OCI-LY1 (cell line): Measurements from ENCODE around the gene STK17A.

Experiments used
- H2AFZ ChIP-seq: fragments of 200-600 bp; sonication (generic), shearing (Covaris generic); 2 replicates; pipeline ENCODE4 v1.6.0; 2014; ENCODE audit warnings: antibody characterized with exemption, mild to moderate bottlenecking, low read length
- H3F3A ChIP-seq: fragments of 200-600 bp; sonication (generic), shearing (Covaris generic); 2 replicates; pipeline ENCODE4 v1.6.0; 2014; ENCODE audit warnings: mild to moderate bottlenecking, antibody characterized with exemption, low read length, moderate library complexity; ENCODE audit not compliant: insufficient read depth
- H3K27ac ChIP-seq: fragments of 200-600 bp; sonication (generic); 2 replicates; pipeline ENCODE4 v1.5.1; 2014; ENCODE audit warnings: low read length, mixed run types, mild to moderate bottlenecking, low read depth; ENCODE audit not compliant: poor library complexity, severe bottlenecking
- H3K27me3 ChIP-seq: fragments of 200-600 bp; sonication (generic); 2 replicates; pipeline ENCODE4 v1.6.0; 2014; ENCODE audit warnings: antibody characterized with exemption, mild to moderate bottlenecking, low read length, moderate library complexity; ENCODE audit not compliant: insufficient read depth
- H3K36me3 ChIP-seq: fragments of 200-600 bp; sonication (generic); 2 replicates; pipeline ENCODE4 v1.6.1; 2014; ENCODE audit warnings: mild to moderate bottlenecking, antibody characterized with exemption, low read length, moderate library complexity, mixed read lengths; ENCODE audit not compliant: insufficient read depth
- H3K4me1 ChIP-seq: fragments of 200-600 bp; sonication (generic); 2 replicates; pipeline ENCODE4 v1.5.1; 2014; ENCODE audit warnings: mild to moderate bottlenecking, low read length, moderate library complexity; ENCODE audit not compliant: insufficient read depth, severe bottlenecking
- H3K4me2 ChIP-seq: fragments of 200-600 bp; sonication (generic), shearing (Covaris generic); 2 replicates; pipeline ENCODE4 v1.6.1; 2014; ENCODE audit warnings: low read length
- H3K4me3 ChIP-seq: fragments of 200-600 bp; sonication (generic); 2 replicates; pipeline ENCODE4 v1.5.1; 2014; ENCODE audit warnings: low read length, low read depth, mild to moderate bottlenecking, mixed read lengths; ENCODE audit not compliant: poor library complexity, severe bottlenecking
- H3K79me2 ChIP-seq: fragments of 200-600 bp; shearing (Covaris generic); 2 replicates; pipeline ENCODE4 v1.6.1; 2016; ENCODE audit warnings: mixed run types, low read length, mixed read lengths; ENCODE audit not compliant: insufficient read depth
- H3K9ac ChIP-seq: fragments of 200-600 bp; sonication (generic), shearing (Covaris generic); 2 replicates; pipeline ENCODE4 v1.6.1; 2014; ENCODE audit warnings: mild to moderate bottlenecking, low read length, mixed read lengths
- H3K9me2 ChIP-seq: fragments of 200-600 bp; sonication (generic), shearing (Covaris generic); 2 replicates; pipeline ENCODE4 v1.6.1; 2014; ENCODE audit warnings: low read depth, mild to moderate bottlenecking, low read length, mixed read lengths
- H3K9me3 ChIP-seq: fragments of 200-600 bp; shearing (Covaris generic); 2 replicates; pipeline ENCODE4 v1.6.1; 2014; ENCODE audit warnings: low read length, mixed read lengths
- H4K20me1 ChIP-seq: fragments of 200-600 bp; sonication (generic), shearing (Covaris generic); 2 replicates; pipeline ENCODE4 v1.6.0; 2016; ENCODE audit warnings: mild to moderate bottlenecking, low read length; ENCODE audit not compliant: insufficient read depth
- CTCF ChIP-seq: fragments of 200-600 bp; sonication (generic), shearing (Covaris generic); IDR thresholded peaks from 2 replicates; pipeline ENCODE4 v1.5.1; 2017; ENCODE audit warnings: mild to moderate bottlenecking, antibody characterized with exemption, low read length, moderate library complexity, mixed read lengths
- EZH2 ChIP-seq: fragments of 200-600 bp; sonication (generic), shearing (Covaris generic); IDR thresholded peaks from 2 replicates; pipeline ENCODE4 v1.8.0; 2017; ENCODE audit warnings: borderline replicate concordance, mixed run types, mild to moderate bottlenecking, antibody characterized with exemption, low read length, moderate library complexity, mixed read lengths

The STK17A gene

GRCh38 chr7:43666938-43667337 lies 84.0 kb downstream of the STK17A start:
- Histone ChIP-seq H2AFZ (no peak overlapping the region), H3K27me3 (no peaks in the 10 kb centered on the region), H3F3A (no peaks in the 10 kb centered on the region), H3K9ac (no peak overlapping the region), H3K9me2 (no peaks in the 10 kb centered on the region), H3K79me2 (peaks cover 47% of the 10 kb centered on the region), H3K27ac (no peak overlapping the region), H4K20me1 (no peaks in the 10 kb centered on the region), H3K4me2 (no peak overlapping the region), H3K9me3 (peaks cover 19% of the 10 kb centered on the region), H3K4me1 (peaks cover 23% of the 10 kb centered on the region), H3K36me3 (peaks cover 63% of the 10 kb centered on the region), H3K4me3 (no peak overlapping the region)
- TF ChIP-seq EZH2 (no peak), CTCF (no peak)

- no peak overlapping the region for H3K4me3 ChIP-seq
- TF ChIP-seq EZH2 = no peak
- no peak for TF ChIP-seq CTCF
- peaks cover 23% of the 10 kb centered on the region for H3K4me1 ChIP-seq
- no peak overlapping the region for H3K4me2 ChIP-seq
- no peaks in the 10 kb centered on the region for H3K9me2 ChIP-seq
- H3K27me3 ChIP-seq = no peaks in the 10 kb centered on the region
- no peak overlapping the region for H3K9ac ChIP-seq
- H3F3A ChIP-seq = no peaks in the 10 kb centered on the region
- H3K27ac ChIP-seq = no peak overlapping the region
- peaks cover 24% of the 10 kb centered on the region for H3K9me3 ChIP-seq
- no peak overlapping the region for H2AFZ ChIP-seq
- peaks cover 56% of the 10 kb centered on the region for H3K79me2 ChIP-seq
- H4K20me1 ChIP-seq = no peaks in the 10 kb centered on the region
- H3K36me3 ChIP-seq = peaks cover 64% of the 10 kb centered on the region
These were observed 85.1 kb downstream of the STK17A start for GRCh38 chr7:43668035-43668434.

GRCh38 chr7:43669286-43670081 lies 86.6 kb downstream of the STK17A start:
- Histone ChIP-seq H3F3A (no peaks in the 10 kb centered on the region), H3K36me3 (peaks cover 74% of the 10 kb centered on the region), H3K79me2 (peaks cover 66% of the 10 kb centered on the region), H3K4me3 (no peak overlapping the region), H4K20me1 (no peaks in the 10 kb centered on the region), H3K9me2 (no peaks in the 10 kb centered on the region), H2AFZ (no peak overlapping the region), H3K9me3 (peaks cover 37% of the 10 kb centered on the region), H3K27me3 (no peaks in the 10 kb centered on the region), H3K9ac (no peak overlapping the region), H3K27ac (peak overlapping the region; percentile 25), H3K4me2 (no peak overlapping the region), H3K4me1 (peaks cover 24% of the 10 kb centered on the region)
- TF ChIP-seq EZH2 = no peak
- TF ChIP-seq CTCF = no peak
